Trophoblast cell (in vitro differentiated cells and primary cell): ENCODE measurements around the gene OBSCN.

Source experiments
- DNase-seq, 2 donors: peaks; one replicate each; pipeline ENCODE4 v3.0.0-alpha.2; 2016
- H2AFZ ChIP-seq: 2 replicates; pipeline ENCODE4 v1.6.1; 2013; ENCODE audit warnings: low read length, moderate library complexity, mild to moderate bottlenecking; ENCODE audit not compliant: insufficient read depth, poor library complexity
- H2AK5ac ChIP-seq: 2 replicates; pipeline ENCODE4 v1.6.1; 2013; ENCODE audit warnings: mild to moderate bottlenecking, low read length
- H2BK120ac ChIP-seq: 2 replicates; pipeline ENCODE4 v1.6.1; 2013; ENCODE audit warnings: low read length, mild to moderate bottlenecking, moderate library complexity; ENCODE audit not compliant: insufficient read depth, poor library complexity
- H2BK12ac ChIP-seq: 2 replicates; pipeline ENCODE4 v1.6.1; 2013; ENCODE audit warnings: mild to moderate bottlenecking, low read length, moderate library complexity
- H2BK5ac ChIP-seq: 2 replicates; pipeline ENCODE4 v1.6.1; 2013; ENCODE audit warnings: low read length, low read depth, moderate library complexity, mild to moderate bottlenecking; ENCODE audit not compliant: poor library complexity
- H3K14ac ChIP-seq: 2 replicates; pipeline ENCODE4 v1.6.1; 2013; ENCODE audit warnings: mild to moderate bottlenecking, low read length
- H3K18ac ChIP-seq: 2 replicates; pipeline ENCODE4 v1.6.1; 2013; ENCODE audit warnings: mild to moderate bottlenecking, low read length
- H3K23ac ChIP-seq: 2 replicates; pipeline ENCODE4 v1.6.1; 2013; ENCODE audit warnings: low read length
- H3K27ac ChIP-seq: 2 replicates; pipeline ENCODE4 v1.5.1; 2013; ENCODE audit warnings: low read depth, mild to moderate bottlenecking, inconsistent platforms, low read length, moderate library complexity
- H3K27me3 ChIP-seq: 2 replicates; pipeline ENCODE4 v1.6.1; 2013; ENCODE audit warnings: inconsistent platforms, mild to moderate bottlenecking, low read length, moderate library complexity; ENCODE audit not compliant: insufficient read depth
- H3K36me3 ChIP-seq, 2 experiments: 1 replicate in 1 of 2; 2 replicates in 1 of 2; pipeline ENCODE4 v1.6.1; 2013; ENCODE audit warnings: low read length in 2 of 2, mild to moderate bottlenecking in 2 of 2, moderate library complexity in 1 of 2; ENCODE audit not compliant: insufficient read depth in 2 of 2, control insufficient read depth in 1 of 2
- H3K4ac ChIP-seq: 2 replicates; pipeline ENCODE4 v1.6.1; 2013; ENCODE audit warnings: low read depth, mild to moderate bottlenecking, low read length, moderate library complexity
- H3K4me1 ChIP-seq, 2 experiments: 1 replicate in 1 of 2; 2 replicates in 1 of 2; pipeline ENCODE4 v1.6.1; 2013; ENCODE audit warnings: low read length in 2 of 2, mild to moderate bottlenecking in 2 of 2, moderate library complexity in 1 of 2; ENCODE audit not compliant: insufficient read depth in 2 of 2, control insufficient read depth in 1 of 2
- H3K4me2 ChIP-seq: 2 replicates; pipeline ENCODE4 v1.6.1; 2013; ENCODE audit warnings: inconsistent platforms, mild to moderate bottlenecking, low read length, moderate library complexity
- H3K4me3 ChIP-seq: 2 replicates; pipeline ENCODE4 v1.5.1; 2013; ENCODE audit warnings: mild to moderate bottlenecking, low read depth, low read length, inconsistent platforms
- H3K79me1 ChIP-seq: one replicate; pipeline ENCODE4 v1.6.1; 2013; ENCODE audit warnings: low read length
- H3K79me2 ChIP-seq: 2 replicates; pipeline ENCODE4 v1.6.1; 2013; ENCODE audit warnings: low read length, mild to moderate bottlenecking; ENCODE audit not compliant: control insufficient read depth, insufficient read depth, poor library complexity
- H3K9ac ChIP-seq: 2 replicates; pipeline ENCODE4 v1.6.1; 2013; ENCODE audit warnings: mild to moderate bottlenecking, low read length
- H3K9me3 ChIP-seq: 2 replicates; pipeline ENCODE4 v1.6.1; 2013; ENCODE audit warnings: low read depth, mild to moderate bottlenecking, control low read depth, inconsistent platforms, low read length; ENCODE audit not compliant: insufficient read depth
- H4K12ac ChIP-seq: 2 replicates; pipeline ENCODE4 v1.6.1; 2013; ENCODE audit warnings: low read depth, mild to moderate bottlenecking, low read length, moderate library complexity
- H4K8ac ChIP-seq: 2 replicates; pipeline ENCODE4 v1.6.1; 2013; ENCODE audit warnings: low read depth, mild to moderate bottlenecking, low read length, moderate library complexity
- H4K91ac ChIP-seq: one replicate; pipeline ENCODE4 v1.6.1; 2013; ENCODE audit warnings: low read depth, mild to moderate bottlenecking, low read length, moderate library complexity
- WGBS: extraction: QIAGEN DNeasy Blood & Tissue Kit; methylation state at CpG from one replicate; pipeline ENCODE4 v1.1.7; 2013; ENCODE audit warnings: missing lambda C conversion rate; ENCODE audit not compliant: insufficient read length, insufficient coverage; ENCODE audit errors: extremely low coverage; 5-methylcytosine and 5-hydroxymethylcytosine counted together

OBSCN gene

GRCh38 chr1:228291906-228292608, 84.2 kb downstream of the OBSCN start:
- no CpG with 5 or more reads among the region's 16 CpGs for WGBS
- no peak overlapping the region for H3K14ac ChIP-seq
- no peak overlapping the region for H3K9ac ChIP-seq
- H3K18ac ChIP-seq = no peak overlapping the region
- H2AK5ac ChIP-seq = no peak overlapping the region
- no peak overlapping the region for H3K23ac ChIP-seq
- no peak overlapping the region for H2BK120ac ChIP-seq
- peaks cover 13% of the 10 kb centered on the region for H3K9me3 ChIP-seq
- H2BK5ac ChIP-seq = no peak overlapping the region
- peaks cover 6 to 16% of the 10 kb centered on the region in 2 experiments for H3K36me3 ChIP-seq
- no peaks in the 10 kb centered on the region for H3K79me2 ChIP-seq
- no peak overlapping the region for H3K27ac ChIP-seq
- no peaks in the 10 kb centered on the region for H3K79me1 ChIP-seq
- H4K91ac ChIP-seq = no peak overlapping the region
- no peak for DNase-seq
- no peak overlapping the region for H4K8ac ChIP-seq
- no peaks in the 10 kb centered on the region for H3K27me3 ChIP-seq
- H3K4me2 ChIP-seq = no peak overlapping the region
- H2BK12ac ChIP-seq = no peak overlapping the region
- H2AFZ ChIP-seq = no peak overlapping the region
- no peak overlapping the region for H4K12ac ChIP-seq
- no peak overlapping the region for H3K4ac ChIP-seq
- no peak overlapping the region for H3K4me3 ChIP-seq
- no peaks in the 10 kb centered on the region for H3K4me1 ChIP-seq

- DNase-seq = no peak
- no peak overlapping the region for H3K18ac ChIP-seq
- H3K23ac ChIP-seq = no peak overlapping the region
- no peak overlapping the region for H3K4me3 ChIP-seq
- H2AK5ac ChIP-seq = no peak overlapping the region
- no peaks in the 10 kb centered on the region for H3K79me1 ChIP-seq
- no peak overlapping the region for H4K12ac ChIP-seq
- H3K4ac ChIP-seq = no peak overlapping the region
- peaks cover 6 to 15% of the 10 kb centered on the region in 2 experiments for H3K36me3 ChIP-seq
- no peak overlapping the region for H4K91ac ChIP-seq
- H2BK5ac ChIP-seq = no peak overlapping the region
- no CpG with 5 or more reads among the region's 9 CpGs for WGBS
- H3K79me2 ChIP-seq = no peaks in the 10 kb centered on the region
- no peak overlapping the region for H3K27ac ChIP-seq
- H3K4me2 ChIP-seq = no peak overlapping the region
- peaks cover 13% of the 10 kb centered on the region for H3K9me3 ChIP-seq
- no peaks in the 10 kb centered on the region for H3K4me1 ChIP-seq
- no peak overlapping the region for H3K9ac ChIP-seq
- H2AFZ ChIP-seq = no peak overlapping the region
- H4K8ac ChIP-seq = no peak overlapping the region
- no peaks in the 10 kb centered on the region for H3K27me3 ChIP-seq
- H3K14ac ChIP-seq = no peak overlapping the region
- no peak overlapping the region for H2BK120ac ChIP-seq
- no peak overlapping the region for H2BK12ac ChIP-seq
These were observed 84.7 kb downstream of the OBSCN start for GRCh38 chr1:228292609-228292911.

- H4K91ac ChIP-seq = no peak overlapping the region
- no peaks in the 10 kb centered on the region for H3K27me3 ChIP-seq
- H3K14ac ChIP-seq = no peak overlapping the region
- no peaks in the 10 kb centered on the region for H3K4me1 ChIP-seq
- no peak overlapping the region for H4K12ac ChIP-seq
- no CpG with 5 or more reads among the region's 15 CpGs for WGBS
- H3K23ac ChIP-seq = no peak overlapping the region
- H4K8ac ChIP-seq = no peak overlapping the region
- no peak overlapping the region for H2BK5ac ChIP-seq
- H3K36me3 ChIP-seq = peaks cover 7 to 14% of the 10 kb centered on the region in 2 experiments
- H3K9ac ChIP-seq = no peak overlapping the region
- no peak overlapping the region for H3K4me2 ChIP-seq
- no peak overlapping the region for H2BK12ac ChIP-seq
- DNase-seq = no peak
- H3K4me3 ChIP-seq = peak overlapping the region; percentile 10
- no peak overlapping the region for H3K27ac ChIP-seq
- no peak overlapping the region for H2AK5ac ChIP-seq
- H3K4ac ChIP-seq = no peak overlapping the region
- peaks cover 17% of the 10 kb centered on the region for H3K9me3 ChIP-seq
- H2AFZ ChIP-seq = no peak overlapping the region
- H3K18ac ChIP-seq = no peak overlapping the region
- no peaks in the 10 kb centered on the region for H3K79me2 ChIP-seq
- H3K79me1 ChIP-seq = no peaks in the 10 kb centered on the region
- no peak overlapping the region for H2BK120ac ChIP-seq
These were observed 85.5 kb downstream of the OBSCN start for GRCh38 chr1:228293393-228293792.

GRCh38 chr1:228293816-228294500, 86.1 kb downstream of the OBSCN start:
- no peak overlapping the region for H3K27ac ChIP-seq
- no peak overlapping the region for H3K4me2 ChIP-seq
- no peaks in the 10 kb centered on the region for H3K27me3 ChIP-seq
- no peak for DNase-seq
- no peak overlapping the region for H3K14ac ChIP-seq
- no peak overlapping the region for H2BK12ac ChIP-seq
- no peaks in the 10 kb centered on the region for H3K4me1 ChIP-seq
- no peak overlapping the region for H3K4me3 ChIP-seq
- no peak overlapping the region for H3K23ac ChIP-seq
- no peak overlapping the region for H3K4ac ChIP-seq
- no peak overlapping the region for H2AFZ ChIP-seq
- H2BK120ac ChIP-seq = no peak overlapping the region
- H3K9me3 ChIP-seq = peaks cover 21% of the 10 kb centered on the region
- H4K12ac ChIP-seq = no peak overlapping the region
- no peak overlapping the region for H2BK5ac ChIP-seq
- no peak overlapping the region for H3K9ac ChIP-seq
- no peak overlapping the region for H4K91ac ChIP-seq
- no peaks in the 10 kb centered on the region for H3K79me2 ChIP-seq
- H4K8ac ChIP-seq = no peak overlapping the region
- no peaks in the 10 kb centered on the region for H3K79me1 ChIP-seq
- no peak overlapping the region for H3K18ac ChIP-seq
- peaks cover 9 to 13% of the 10 kb centered on the region in 2 experiments for H3K36me3 ChIP-seq
- no peak overlapping the region for H2AK5ac ChIP-seq
- no CpG with 5 or more reads among the region's 14 CpGs for WGBS
